ENCODE results near the gene PSMC5. TPM values are rescaled to one million over a fixed set of nuclear protein-coding genes. Genes with fewer than 3 reads are reported as not detected.
A peak's percentile ranks its signal among the peaks of the same experiment; 100 is the strongest.
"Not testable (repeated sequence)": the region's sequence is repeated elsewhere in the genome, so short reads cannot be mapped to it uniquely, and the experiment has no call there.

The PSMC5 gene
- 112 TPM for total RNA-seq

- DNase-seq (ENCODE audit: low spot score), result peak; percentile 96
These were observed at the start of gene PSMC5, which contains the start of gene FTSJ3 for GRCh38 chr17:63827002-63827800. Gene PSMC5 (plus strand): TSS chr17:63827431. CDS start chr17:63827491, 60 bp downstream. Gene FTSJ3 (minus strand): TSS chr17:63827663. CDS start chr17:63826902, 761 bp downstream.

- no peak for DNase-seq (ENCODE audit: low spot score)
These were observed 46.7 kb upstream of the PSMC5 start for GRCh38 chr17:63780507-63780906.

GRCh38 chr17:63780928-63781327 lies 46.3 kb upstream of the PSMC5 start:
- DNase-seq (ENCODE audit: low spot score), result no peak

GRCh38 chr17:63783522-63783921 lies 43.7 kb upstream of the PSMC5 start:
- DNase-seq (ENCODE audit: low spot score), result no peak

GRCh38 chr17:63785556-63785955 lies 41.7 kb upstream of the PSMC5 start:
- DNase-seq (ENCODE audit: low spot score), result no peak

GRCh38 chr17:63786117-63786516 lies 41.1 kb upstream of the PSMC5 start:
- DNase-seq (ENCODE audit: low spot score), result no peak

- no peak for DNase-seq (ENCODE audit: low spot score)
These were observed 40.1 kb upstream of the PSMC5 start for GRCh38 chr17:63786971-63787711.

- no peak for DNase-seq (ENCODE audit: low spot score)
These were observed 37.2 kb upstream of the PSMC5 start for GRCh38 chr17:63790057-63790456.

GRCh38 chr17:63792055-63792729 lies 35.0 kb upstream of the PSMC5 start:
- DNase-seq (ENCODE audit: low spot score), result no peak

GRCh38 chr17:63796375-63796774 lies 30.9 kb upstream of the PSMC5 start:
- DNase-seq (ENCODE audit: low spot score), result not testable (repeated sequence)

GRCh38 chr17:63798572-63799106 lies 28.6 kb upstream of the PSMC5 start:
- DNase-seq (ENCODE audit: low spot score), result no peak

- no peak for DNase-seq (ENCODE audit: low spot score)
These were observed 26.4 kb upstream of the PSMC5 start for GRCh38 chr17:63800783-63801182.

- DNase-seq (ENCODE audit: low spot score), result no peak
These were observed 22.9 kb upstream of the PSMC5 start for GRCh38 chr17:63804328-63804727.

- no peak for DNase-seq (ENCODE audit: low spot score)
These were observed 21.6 kb upstream of the PSMC5 start for GRCh38 chr17:63805591-63805990.

- DNase-seq (ENCODE audit: low spot score), result no peak
These were observed 17.3 kb upstream of the PSMC5 start for GRCh38 chr17:63809970-63810369.

GRCh38 chr17:63816123-63816522 lies 11.1 kb upstream of the PSMC5 start:
- no peak for DNase-seq (ENCODE audit: low spot score)

GRCh38 chr17:63816669-63817068 lies 10.6 kb upstream of the PSMC5 start:
- DNase-seq (ENCODE audit: low spot score), result no peak

GRCh38 chr17:63817736-63818385 lies 9.4 kb upstream of the PSMC5 start:
- DNase-seq (ENCODE audit: low spot score), result no peak

GRCh38 chr17:63819131-63819530 lies 8.1 kb upstream of the PSMC5 start:
- no peak for DNase-seq (ENCODE audit: low spot score)

GRCh38 chr17:63819585-63820537 lies 7.4 kb upstream of the PSMC5 start:
- no peak for DNase-seq (ENCODE audit: low spot score)
